GM12864 (cell line): ENCODE measurements around the gene KIFBP.

ENCODE experiments used
- DNase-seq: peaks from one replicate; pipeline ENCODE4 v3.0.0-alpha.2; 2011; ENCODE audit warnings: low read depth
- H3K4me3 ChIP-seq: 2 replicates; pipeline ENCODE4 v1.5.1; 2011; ENCODE audit warnings: mild to moderate bottlenecking, low read depth, low read length, control low read depth
- TF ChIP-seq, protein P1 (sequence below): IDR thresholded peaks from 2 replicates; pipeline ENCODE4 v1.5.1; 2011; ENCODE audit warnings: low read depth, mild to moderate bottlenecking, moderate library complexity, low read length, control low read depth, inconsistent platforms; ENCODE audit errors: missing control alignments

KIFBP gene

DNA sequence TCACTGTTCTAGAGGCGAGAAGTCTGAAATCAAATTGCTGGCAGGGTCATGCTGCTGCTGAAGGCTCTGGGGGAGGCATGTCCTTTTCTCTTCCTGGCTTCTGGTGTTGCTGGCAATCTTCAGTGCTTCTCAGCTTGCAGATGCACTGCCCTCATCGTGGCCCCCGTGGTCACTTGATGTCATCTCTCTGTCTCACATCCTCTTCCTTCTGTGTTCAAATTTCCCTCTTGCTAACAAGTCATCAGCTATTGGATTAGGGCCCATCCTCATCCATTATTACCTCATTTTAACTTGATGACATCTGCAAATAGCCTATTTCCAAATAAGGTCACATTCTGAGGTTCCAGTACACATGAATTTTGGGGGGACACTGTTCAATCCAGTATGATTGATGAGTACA is 62.7 kb downstream of the KIFBP start:
- no peak overlapping the region for H3K4me3 ChIP-seq
- TF ChIP-seq, protein P1, sequence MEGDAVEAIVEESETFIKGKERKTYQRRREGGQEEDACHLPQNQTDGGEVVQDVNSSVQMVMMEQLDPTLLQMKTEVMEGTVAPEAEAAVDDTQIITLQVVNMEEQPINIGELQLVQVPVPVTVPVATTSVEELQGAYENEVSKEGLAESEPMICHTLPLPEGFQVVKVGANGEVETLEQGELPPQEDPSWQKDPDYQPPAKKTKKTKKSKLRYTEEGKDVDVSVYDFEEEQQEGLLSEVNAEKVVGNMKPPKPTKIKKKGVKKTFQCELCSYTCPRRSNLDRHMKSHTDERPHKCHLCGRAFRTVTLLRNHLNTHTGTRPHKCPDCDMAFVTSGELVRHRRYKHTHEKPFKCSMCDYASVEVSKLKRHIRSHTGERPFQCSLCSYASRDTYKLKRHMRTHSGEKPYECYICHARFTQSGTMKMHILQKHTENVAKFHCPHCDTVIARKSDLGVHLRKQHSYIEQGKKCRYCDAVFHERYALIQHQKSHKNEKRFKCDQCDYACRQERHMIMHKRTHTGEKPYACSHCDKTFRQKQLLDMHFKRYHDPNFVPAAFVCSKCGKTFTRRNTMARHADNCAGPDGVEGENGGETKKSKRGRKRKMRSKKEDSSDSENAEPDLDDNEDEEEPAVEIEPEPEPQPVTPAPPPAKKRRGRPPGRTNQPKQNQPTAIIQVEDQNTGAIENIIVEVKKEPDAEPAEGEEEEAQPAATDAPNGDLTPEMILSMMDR: no peak
- DNase-seq: no peak

DNA sequence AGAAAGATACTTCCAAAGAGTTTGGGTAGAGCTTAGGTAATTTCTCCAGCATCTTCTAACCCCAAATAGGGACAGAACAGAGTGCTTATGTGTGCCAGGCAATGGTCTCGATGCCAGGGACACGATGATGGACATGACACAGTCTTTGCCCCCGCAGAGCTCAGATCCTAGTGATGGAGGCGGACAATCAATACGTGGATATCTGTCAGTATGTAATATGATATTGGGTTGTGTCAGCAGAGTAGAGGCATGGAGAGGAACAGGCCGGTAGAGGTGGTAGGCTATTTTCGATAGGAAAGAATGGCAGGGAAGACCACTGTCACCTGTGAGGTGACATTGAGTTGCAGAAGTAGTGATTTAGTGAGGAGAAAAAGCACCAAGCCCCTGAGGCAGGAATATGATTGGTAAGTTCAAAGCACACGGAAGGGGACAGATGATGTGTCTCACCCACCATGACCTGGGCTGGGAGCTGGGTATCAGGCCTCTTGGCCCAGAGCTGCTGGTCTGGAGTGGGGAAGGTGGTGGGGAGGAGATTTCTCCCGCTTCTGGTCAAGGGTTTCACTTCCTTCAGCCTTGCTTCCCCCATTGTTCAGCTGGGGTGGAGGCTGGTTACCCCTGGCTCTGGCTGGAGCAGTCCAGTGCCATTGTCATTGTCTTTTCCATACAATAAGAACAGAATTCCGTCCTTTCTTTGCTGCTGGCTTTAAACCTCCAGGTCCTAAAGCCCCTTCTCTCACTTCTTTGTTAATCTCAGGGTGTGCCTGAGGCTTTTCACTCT is 63.3 kb downstream of the KIFBP start:
- TF ChIP-seq, protein P1: no peak
- no peak for DNase-seq
- no peak overlapping the region for H3K4me3 ChIP-seq

DNA sequence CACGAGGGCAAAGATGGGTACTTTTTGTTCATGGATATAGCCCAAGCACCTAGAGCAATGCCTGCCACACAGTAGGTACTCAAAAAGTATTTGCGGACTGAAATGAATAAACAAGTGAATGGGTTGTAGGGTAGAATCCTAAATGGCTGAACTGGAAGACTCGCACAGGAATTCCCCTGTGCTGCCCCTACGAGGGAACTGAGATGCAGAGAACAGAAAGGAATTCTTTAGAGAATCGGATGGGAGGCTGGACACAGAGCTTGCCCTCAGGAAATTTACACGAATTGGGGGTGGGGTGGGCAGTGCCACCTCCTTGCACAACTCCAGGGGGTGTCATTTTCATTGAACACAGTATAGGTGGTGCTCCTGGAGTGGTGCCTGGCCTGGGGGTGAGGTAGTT is 64.1 kb downstream of the KIFBP start:
- H3K4me3 ChIP-seq: no peak overlapping the region
- no peak for DNase-seq
- TF ChIP-seq, protein P1: no peak

DNA sequence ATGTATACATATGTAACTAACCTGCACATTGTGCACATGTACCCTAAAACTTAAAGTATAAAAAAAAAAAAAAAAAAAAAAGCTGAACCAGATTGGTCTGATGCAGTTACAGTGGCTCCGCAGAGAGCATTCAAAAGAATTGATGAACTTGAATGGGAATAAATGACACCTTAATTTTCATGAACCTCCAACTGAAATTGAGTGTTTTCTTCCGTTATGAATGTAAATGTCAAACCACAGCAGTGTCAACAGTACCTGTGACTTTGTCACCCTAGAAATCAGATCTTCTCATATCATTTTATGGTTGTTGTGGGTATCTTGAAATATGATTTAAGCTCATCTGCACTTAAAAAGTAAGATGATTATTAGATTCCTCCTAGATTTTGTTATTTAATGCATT is 66.6 kb downstream of the KIFBP start:
- no peak for DNase-seq
- TF ChIP-seq, protein P1: no peak

DNA sequence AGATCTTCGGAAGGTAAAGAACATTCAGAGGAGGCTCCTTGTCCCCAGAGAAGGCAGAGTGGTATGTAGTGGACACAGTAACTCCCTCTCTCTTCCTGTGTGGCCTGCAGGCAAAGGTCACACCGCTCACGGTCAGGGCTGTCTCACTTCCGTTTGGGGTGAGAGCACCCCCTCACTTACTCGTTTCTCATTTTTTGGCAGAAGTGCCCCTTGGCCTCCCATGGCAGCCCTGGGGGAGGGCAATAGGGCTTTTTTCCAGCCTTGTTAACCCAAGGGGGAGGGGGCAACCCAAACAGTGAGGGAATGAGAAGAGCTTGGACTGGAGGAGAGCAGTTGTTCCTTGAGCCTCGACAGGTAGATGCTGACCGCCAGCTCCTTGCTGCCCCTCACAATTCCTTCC is 67.5 kb downstream of the KIFBP start:
- TF ChIP-seq, protein P1: no peak
- H3K4me3 ChIP-seq: no peak overlapping the region
- no peak for DNase-seq

More for the DNA sequence above, 66.6 kb downstream of the KIFBP start:
- H3K4me3 ChIP-seq: no peak overlapping the region

DNA sequence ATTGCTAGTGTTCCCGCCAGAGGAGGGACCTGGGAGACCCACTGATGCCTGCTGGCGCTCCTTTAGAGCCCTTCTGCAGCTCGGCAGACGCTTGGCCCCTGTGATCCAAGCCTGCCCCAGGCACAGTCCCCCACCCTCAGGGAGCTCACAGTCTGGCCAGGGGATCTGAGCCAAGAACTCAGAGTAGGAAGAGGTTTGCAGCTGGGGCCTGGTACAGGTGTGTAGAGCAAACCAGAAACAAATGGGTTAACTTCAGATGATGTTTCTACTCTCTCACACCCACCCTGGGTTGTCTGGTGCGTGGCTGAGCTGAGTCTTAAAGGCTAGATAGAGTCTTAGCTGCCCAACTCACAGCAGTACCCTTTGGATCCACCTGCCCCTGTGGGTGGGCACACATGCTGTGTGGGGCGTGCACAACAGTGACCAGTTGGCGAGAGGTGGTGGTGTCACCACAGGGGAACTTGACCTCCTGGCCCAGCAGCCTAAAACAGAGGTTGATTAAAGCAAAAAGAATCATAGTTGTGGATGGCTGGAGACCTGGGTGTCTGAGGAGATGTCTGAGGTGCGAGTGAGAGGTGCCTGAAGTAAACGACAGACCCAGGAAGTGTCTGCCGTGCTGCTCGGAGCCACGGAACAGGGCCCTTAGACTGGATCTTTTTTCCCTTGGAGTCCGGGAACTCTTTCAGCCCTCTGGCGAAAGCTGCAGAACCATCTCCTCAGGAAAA is 68.1 kb downstream of the KIFBP start:
- DNase-seq: no peak

More for the DNA sequence above, 68.1 kb downstream of the KIFBP start:
- TF ChIP-seq, protein P1: no peak
- no peak overlapping the region for H3K4me3 ChIP-seq
